ENCODE data around the gene PPP1R3A.

DNA sequence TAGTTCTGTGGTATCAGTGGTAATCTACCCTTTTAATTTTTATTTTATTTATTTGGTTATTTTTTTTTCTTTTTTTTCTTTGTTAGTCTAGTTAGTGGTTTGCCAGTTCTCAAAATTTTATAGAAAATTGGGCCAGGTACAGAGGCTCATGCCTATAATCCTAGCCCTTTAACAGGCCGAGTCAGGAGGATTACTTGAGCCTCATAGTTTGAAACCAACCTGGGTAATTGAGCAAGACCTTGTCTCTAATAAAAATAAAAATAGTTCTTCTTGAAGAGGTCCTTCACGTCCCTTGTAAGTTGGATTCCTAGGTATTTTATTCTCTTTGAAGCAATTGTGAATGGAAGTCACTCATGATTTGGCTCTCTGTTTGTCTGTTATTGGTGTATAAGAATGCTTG lies 51.5 kb downstream of the PPP1R3A start:
- TF ChIP-seq, protein P1, sequence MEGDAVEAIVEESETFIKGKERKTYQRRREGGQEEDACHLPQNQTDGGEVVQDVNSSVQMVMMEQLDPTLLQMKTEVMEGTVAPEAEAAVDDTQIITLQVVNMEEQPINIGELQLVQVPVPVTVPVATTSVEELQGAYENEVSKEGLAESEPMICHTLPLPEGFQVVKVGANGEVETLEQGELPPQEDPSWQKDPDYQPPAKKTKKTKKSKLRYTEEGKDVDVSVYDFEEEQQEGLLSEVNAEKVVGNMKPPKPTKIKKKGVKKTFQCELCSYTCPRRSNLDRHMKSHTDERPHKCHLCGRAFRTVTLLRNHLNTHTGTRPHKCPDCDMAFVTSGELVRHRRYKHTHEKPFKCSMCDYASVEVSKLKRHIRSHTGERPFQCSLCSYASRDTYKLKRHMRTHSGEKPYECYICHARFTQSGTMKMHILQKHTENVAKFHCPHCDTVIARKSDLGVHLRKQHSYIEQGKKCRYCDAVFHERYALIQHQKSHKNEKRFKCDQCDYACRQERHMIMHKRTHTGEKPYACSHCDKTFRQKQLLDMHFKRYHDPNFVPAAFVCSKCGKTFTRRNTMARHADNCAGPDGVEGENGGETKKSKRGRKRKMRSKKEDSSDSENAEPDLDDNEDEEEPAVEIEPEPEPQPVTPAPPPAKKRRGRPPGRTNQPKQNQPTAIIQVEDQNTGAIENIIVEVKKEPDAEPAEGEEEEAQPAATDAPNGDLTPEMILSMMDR (IDR thresholded peaks at IDR 0.05) = no peak
- TF ChIP-seq POLR2A (IDR thresholded peaks at IDR 0.05) = no peak
